ENCODE data around the gene APLP2.
A peak's percentile ranks its signal among the peaks of the same experiment; 100 is the strongest.

The APLP2 gene

DNA sequence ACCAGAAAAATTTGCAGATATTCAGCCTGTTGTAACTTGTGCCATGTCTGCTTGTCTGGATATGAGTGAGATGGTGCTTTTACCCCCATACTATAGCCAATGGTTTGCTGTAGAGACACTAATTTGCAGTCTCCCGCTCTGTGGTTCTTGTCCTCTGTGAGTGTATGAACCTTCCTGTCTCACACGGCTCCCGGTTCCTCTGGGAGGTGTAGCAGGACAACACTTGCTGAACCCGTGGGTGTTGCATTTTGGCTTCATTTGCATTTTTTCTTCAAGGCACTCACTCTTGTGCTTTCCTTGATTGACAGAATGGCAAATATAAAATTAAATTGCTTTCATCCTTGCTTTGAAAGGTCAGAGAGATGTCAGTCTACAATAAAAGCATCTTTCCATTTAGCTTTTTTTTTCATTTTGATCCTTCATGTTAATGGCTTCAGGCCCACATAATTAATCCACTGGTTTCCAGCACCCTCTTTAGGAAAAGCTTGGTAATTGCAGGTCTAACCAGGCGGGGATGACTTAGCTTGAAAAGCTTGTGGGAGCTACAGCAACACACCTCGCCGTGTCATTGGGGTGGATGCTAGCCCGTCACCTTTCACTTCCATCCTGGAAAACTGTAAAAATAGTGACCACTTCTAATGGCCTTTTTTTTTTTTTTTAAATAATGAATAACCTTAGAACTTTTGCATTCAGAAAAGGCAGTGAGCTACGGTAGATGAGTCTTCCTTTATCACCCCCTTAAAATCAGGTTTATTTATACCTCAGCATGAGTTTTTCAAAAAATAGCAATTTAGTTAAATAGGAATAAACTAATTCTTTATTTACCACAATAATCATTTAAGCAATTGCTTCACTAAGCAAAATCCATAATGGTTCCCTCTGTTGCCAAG, 62.5 kb downstream of the APLP2 start:
- TF ChIP-seq, protein P1, sequence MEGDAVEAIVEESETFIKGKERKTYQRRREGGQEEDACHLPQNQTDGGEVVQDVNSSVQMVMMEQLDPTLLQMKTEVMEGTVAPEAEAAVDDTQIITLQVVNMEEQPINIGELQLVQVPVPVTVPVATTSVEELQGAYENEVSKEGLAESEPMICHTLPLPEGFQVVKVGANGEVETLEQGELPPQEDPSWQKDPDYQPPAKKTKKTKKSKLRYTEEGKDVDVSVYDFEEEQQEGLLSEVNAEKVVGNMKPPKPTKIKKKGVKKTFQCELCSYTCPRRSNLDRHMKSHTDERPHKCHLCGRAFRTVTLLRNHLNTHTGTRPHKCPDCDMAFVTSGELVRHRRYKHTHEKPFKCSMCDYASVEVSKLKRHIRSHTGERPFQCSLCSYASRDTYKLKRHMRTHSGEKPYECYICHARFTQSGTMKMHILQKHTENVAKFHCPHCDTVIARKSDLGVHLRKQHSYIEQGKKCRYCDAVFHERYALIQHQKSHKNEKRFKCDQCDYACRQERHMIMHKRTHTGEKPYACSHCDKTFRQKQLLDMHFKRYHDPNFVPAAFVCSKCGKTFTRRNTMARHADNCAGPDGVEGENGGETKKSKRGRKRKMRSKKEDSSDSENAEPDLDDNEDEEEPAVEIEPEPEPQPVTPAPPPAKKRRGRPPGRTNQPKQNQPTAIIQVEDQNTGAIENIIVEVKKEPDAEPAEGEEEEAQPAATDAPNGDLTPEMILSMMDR (IDR thresholded peaks at IDR 0.05; ENCODE audit: insufficient read depth, missing control alignments): peak; percentile 98
- FAIRE-seq: no peak
- peak; percentile 66 for DNase-seq (ENCODE audit: insufficient read length, low spot score)

DNA sequence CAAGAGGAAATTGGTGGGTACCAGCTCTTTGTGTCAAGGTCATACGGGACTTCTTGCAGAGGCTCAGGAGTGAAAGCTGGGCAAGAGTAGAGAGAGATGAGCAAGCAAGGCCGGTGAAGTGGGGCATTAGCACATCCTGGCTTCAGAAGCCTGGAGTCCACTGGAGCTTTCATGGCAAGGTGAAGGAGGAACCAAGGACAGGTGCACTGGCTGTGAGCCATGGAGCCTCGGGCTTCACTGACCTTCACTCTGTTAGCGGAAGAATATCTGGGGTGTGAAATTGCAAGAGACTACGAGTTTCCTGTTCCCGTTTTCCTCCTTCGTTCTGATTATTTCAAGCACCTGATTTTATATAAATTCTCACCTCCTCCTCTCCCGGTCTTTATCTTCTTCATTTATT, 64.0 kb downstream of the APLP2 start:
- TF ChIP-seq, protein P1 (IDR thresholded peaks at IDR 0.05; ENCODE audit: insufficient read depth, missing control alignments): no peak
- DNase-seq (ENCODE audit: insufficient read length, low spot score): no peak

DNA sequence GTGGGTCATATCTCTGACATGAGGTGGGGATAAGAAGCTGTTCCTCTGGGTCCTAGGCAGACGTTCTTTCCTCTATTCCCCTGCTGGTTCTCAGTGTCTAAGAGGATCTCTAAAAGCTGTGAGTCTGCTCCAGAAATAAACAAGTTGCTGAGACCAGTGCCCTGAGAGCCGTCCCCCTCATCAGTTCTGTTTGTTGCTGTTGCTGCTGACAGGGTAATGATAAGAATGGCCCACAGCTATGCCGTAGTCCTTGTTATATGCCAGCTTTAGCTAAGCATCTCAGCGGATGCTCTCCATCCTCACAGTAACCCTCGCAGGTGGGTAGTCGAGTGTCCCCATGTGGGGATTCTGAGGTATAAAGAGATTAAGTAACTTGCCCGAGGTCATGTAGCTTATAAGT, 66.4 kb downstream of the APLP2 start:
- TF ChIP-seq, protein P1 (IDR thresholded peaks at IDR 0.05; ENCODE audit: insufficient read depth, missing control alignments): no peak
- FAIRE-seq (no peak), DNase-seq (ENCODE audit: insufficient read length, low spot score) (no peak)

More for the DNA sequence above, 64.0 kb downstream of the APLP2 start:
- no peak for FAIRE-seq

DNA sequence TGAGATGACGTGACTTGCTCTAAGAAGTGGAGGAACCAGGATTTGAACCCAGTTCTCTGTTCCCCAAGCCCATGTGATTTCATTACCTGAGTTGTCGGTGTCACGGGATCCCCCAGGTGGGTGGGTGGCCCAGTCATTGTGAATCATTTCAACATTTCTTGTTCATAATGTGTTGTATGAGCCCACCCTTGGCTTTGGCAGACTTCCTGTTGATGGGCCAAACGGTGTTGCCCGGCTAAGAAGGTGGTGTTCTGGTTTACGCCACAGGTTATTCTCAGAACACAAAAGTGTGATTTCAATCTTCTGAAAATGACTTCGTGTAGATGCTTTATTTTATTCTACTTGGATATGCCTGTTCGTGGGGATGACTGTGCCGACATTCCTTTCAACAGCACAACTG, 68.3 kb downstream of the APLP2 start:
- TF ChIP-seq, protein P1 (IDR thresholded peaks at IDR 0.05; ENCODE audit: insufficient read depth, missing control alignments): no peak
- no peak for DNase-seq (ENCODE audit: insufficient read length, low spot score)
- FAIRE-seq: no peak

DNA sequence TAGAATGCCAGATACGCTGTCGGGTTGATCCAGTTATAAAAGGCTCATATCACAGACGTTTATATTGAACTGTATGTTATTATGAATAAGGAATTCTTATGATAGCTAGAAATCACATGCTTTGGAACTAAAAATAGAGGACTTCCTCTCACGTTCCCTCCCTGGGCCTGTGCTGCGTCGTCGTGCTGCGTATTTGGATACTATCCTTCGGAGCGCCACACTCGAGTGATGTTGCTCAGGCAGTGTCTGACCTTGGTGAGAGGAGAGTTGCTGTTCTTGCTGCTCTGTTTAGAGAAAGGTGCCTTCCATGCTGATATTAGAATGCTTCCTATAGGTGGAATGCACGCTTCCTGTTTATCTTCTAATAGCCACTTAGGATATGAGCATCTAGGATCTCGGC, 69.7 kb downstream of the APLP2 start:
- FAIRE-seq (no peak), DNase-seq (ENCODE audit: insufficient read length, low spot score) (no peak)
- TF ChIP-seq, protein P1 (IDR thresholded peaks at IDR 0.05; ENCODE audit: insufficient read depth, missing control alignments): no peak

DNA sequence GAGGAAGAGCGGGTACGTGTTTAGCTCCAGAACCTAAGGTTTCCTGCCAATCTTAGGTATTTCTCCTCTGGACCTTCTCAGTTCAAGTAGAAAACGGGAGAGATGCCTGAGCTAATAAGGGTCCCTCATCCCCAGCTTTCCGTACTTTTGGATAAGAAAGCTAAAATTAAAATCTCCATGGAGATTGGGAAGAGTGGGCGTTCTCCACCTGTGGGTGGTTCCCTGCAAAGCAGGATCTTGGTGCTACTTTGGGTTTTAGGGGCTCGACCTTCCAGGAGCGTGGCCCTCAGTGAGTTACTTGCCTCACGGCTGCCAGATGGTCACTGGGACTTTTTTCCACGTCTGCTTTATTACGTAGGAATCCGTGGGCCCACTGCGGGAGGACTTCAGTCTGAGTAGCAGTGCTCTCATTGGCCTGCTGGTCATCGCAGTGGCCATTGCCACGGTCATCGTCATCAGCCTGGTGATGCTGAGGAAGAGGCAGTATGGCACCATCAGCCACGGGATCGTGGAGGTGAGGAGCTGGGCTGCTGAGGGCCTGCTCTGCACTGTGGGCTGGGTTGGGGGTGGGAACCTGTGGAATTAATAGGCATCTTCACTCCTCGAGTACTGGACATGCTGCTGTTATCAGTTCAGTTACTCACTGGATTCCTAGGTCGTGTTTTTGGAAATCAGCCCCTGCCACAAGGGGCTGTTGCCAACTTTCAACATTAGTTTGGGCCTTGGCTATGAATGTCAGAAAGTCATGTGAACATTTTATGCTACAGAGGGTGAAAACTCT, 72.1 kb downstream of the APLP2 start:
- TF ChIP-seq, protein P1 (IDR thresholded peaks at IDR 0.05; ENCODE audit: insufficient read depth, missing control alignments): no peak
- DNase-seq (ENCODE audit: insufficient read length, low spot score) (no peak), FAIRE-seq (no peak)

All from D721Med (cell line).